ENCODE measurements around the gene RIC1. TPM values are rescaled to one million over a fixed set of nuclear protein-coding genes. Genes with fewer than 3 reads are reported as not detected.

The RIC1 gene
- total RNA-seq, result 44.3 and 45.7 TPM in 2 replicates

GRCh38 chr9:5628530-5629311, at the start of gene RIC1:
TSS of gene RIC1 (plus strand) at chr9:5629107. CDS start at chr9:5629310, 203 bp downstream.

Other genes starting within 250 kb of the RIC1 start
- gene PLGRKT, start 191.2 kb upstream of the RIC1 start, total RNA-seq, result 17.2 and 18.6 TPM in 2 replicates
- 27.0 and 39.5 TPM in 2 replicates for gene CD274, start 178.6 kb upstream of the RIC1 start, total RNA-seq
- gene PDCD1LG2, start 118.6 kb upstream of the RIC1 start, total RNA-seq, result 16.1 and 22.1 TPM in 2 replicates
- 14.4 and 26.3 TPM in 2 replicates for gene ERMP1, start 204.0 kb downstream of the RIC1 start, total RNA-seq